ENCODE measurements around the gene HOXA10.

HOXA10 gene

DNA sequence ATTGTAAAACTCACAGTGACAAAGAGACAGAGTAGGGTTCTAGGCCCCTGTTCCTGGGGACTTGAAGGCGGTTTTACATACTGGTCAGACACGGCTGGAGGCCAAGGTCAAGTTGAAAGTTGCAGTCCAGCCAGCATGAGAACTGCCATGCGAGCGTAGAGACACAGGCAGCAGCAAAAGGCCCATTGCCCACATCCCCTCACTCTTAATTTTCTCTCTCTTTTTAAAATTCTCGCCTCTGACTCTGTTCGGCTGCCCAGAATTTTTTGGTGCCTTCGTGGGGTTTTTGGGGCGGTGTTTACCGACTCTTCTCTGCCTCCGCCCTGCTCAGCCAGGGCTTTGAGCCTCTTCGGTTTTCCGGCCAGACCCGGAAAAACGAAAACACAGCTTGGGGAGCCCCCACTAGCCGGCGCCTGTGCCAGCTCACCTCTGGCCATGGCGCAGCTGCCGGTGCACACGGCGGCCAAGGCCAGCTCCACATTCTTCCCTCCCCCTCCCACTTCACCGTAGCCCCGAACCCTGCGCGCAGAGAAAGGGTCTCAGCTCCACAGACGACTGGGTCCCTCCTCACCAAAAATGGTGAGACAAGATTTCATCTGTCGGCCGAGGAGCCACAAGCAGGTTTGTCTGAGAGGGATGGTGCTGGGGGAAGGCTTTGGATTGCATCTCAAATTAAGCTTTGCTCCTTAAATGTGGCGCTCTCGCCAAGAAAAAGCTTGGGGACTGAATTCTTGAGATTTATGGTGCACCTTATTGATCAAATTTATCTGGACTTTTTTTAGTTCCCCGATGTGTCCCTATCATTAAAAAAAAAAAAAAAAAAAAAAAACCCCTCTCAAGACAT is 28.1 kb upstream of the HOXA10 start:
- Histone ChIP-seq H3K27me3 (replicated peaks; ENCODE audit: control insufficient read depth, insufficient read depth, low read length) (peaks cover 88% of the 10 kb centered on the region), H3K4me3 (ENCODE audit: low read length) (no peak overlapping the region), H3K4me1 (ENCODE audit: control insufficient read depth, insufficient read depth, low read length) (peaks cover 6% of the 10 kb centered on the region), H3K36me3 (ENCODE audit: control insufficient read depth, insufficient read depth, low read length, severe bottlenecking) (no peaks in the 10 kb centered on the region), H3K9me3 (ENCODE audit: control insufficient read depth, low read length) (no peaks in the 10 kb centered on the region), H3K9ac (ENCODE audit: low read length) (no peak overlapping the region)
- DNase-seq (ENCODE audit: low read depth) = no peak

GRCh38 chr7:27201580-27202017 is 27.5 kb upstream of the HOXA10 start:
- DNase-seq (ENCODE audit: low read depth) = no peak
- no peaks in the 10 kb centered on the region for H3K36me3 ChIP-seq (ENCODE audit: control insufficient read depth, insufficient read depth, low read length, severe bottlenecking)
- no peaks in the 10 kb centered on the region for H3K9me3 ChIP-seq (ENCODE audit: control insufficient read depth, low read length)
- H3K9ac ChIP-seq (ENCODE audit: low read length) = no peak overlapping the region
- H3K4me1 ChIP-seq (ENCODE audit: control insufficient read depth, insufficient read depth, low read length) = peaks cover 6% of the 10 kb centered on the region
- H3K27me3 ChIP-seq (replicated peaks; ENCODE audit: control insufficient read depth, insufficient read depth, low read length) = peaks cover 86% of the 10 kb centered on the region
- H3K4me3 ChIP-seq (ENCODE audit: low read length) = no peak overlapping the region

GRCh38 chr7:27200761-27201579 is 26.9 kb upstream of the HOXA10 start:
- no peak overlapping the region for H3K9ac ChIP-seq (ENCODE audit: low read length)
- H3K4me3 ChIP-seq (ENCODE audit: low read length) = peak overlapping the region; percentile 69
- no peak for DNase-seq (ENCODE audit: low read depth)
- H3K36me3 ChIP-seq (ENCODE audit: control insufficient read depth, insufficient read depth, low read length, severe bottlenecking) = no peaks in the 10 kb centered on the region
- H3K4me1 ChIP-seq (ENCODE audit: control insufficient read depth, insufficient read depth, low read length) = peaks cover 6% of the 10 kb centered on the region
- no peaks in the 10 kb centered on the region for H3K9me3 ChIP-seq (ENCODE audit: control insufficient read depth, low read length)
- peaks cover 84% of the 10 kb centered on the region for H3K27me3 ChIP-seq (replicated peaks; ENCODE audit: control insufficient read depth, insufficient read depth, low read length)

GRCh38 chr7:27199849-27200760 is 26.0 kb upstream of the HOXA10 start, which contains the start of gene HOXA13:
TSS of gene HOXA13 (minus strand) at chr7:27200091. CDS start at chr7:27200077, 14 bp downstream.
- Histone ChIP-seq H3K9me3 (ENCODE audit: control insufficient read depth, low read length) (no peaks in the 10 kb centered on the region), H3K27me3 (replicated peaks; ENCODE audit: control insufficient read depth, insufficient read depth, low read length) (peaks cover 76% of the 10 kb centered on the region), H3K4me1 (ENCODE audit: control insufficient read depth, insufficient read depth, low read length) (no peaks in the 10 kb centered on the region), H3K4me3 (ENCODE audit: low read length) (peak within 1 kb of the TSS; percentile 71), H3K9ac (ENCODE audit: low read length) (no peak within 1 kb of the TSS), H3K36me3 (ENCODE audit: control insufficient read depth, insufficient read depth, low read length, severe bottlenecking) (no peaks in the 10 kb centered on the region)
- no peak for DNase-seq (ENCODE audit: low read depth)

GRCh38 chr7:27198871-27199801 is 25.0 kb upstream of the HOXA10 start:
- Histone ChIP-seq H3K27me3 (replicated peaks; ENCODE audit: control insufficient read depth, insufficient read depth, low read length) (peaks cover 66% of the 10 kb centered on the region), H3K36me3 (ENCODE audit: control insufficient read depth, insufficient read depth, low read length, severe bottlenecking) (no peaks in the 10 kb centered on the region), H3K4me1 (ENCODE audit: control insufficient read depth, insufficient read depth, low read length) (no peaks in the 10 kb centered on the region), H3K9me3 (ENCODE audit: control insufficient read depth, low read length) (no peaks in the 10 kb centered on the region), H3K4me3 (ENCODE audit: low read length) (peak overlapping the region; percentile 71), H3K9ac (ENCODE audit: low read length) (no peak overlapping the region)
- DNase-seq (ENCODE audit: low read depth) = no peak

- Histone ChIP-seq H3K4me3 (ENCODE audit: low read length) (peak overlapping the region; percentile 71), H3K36me3 (ENCODE audit: control insufficient read depth, insufficient read depth, low read length, severe bottlenecking) (no peaks in the 10 kb centered on the region), H3K9me3 (ENCODE audit: control insufficient read depth, low read length) (no peaks in the 10 kb centered on the region), H3K27me3 (replicated peaks; ENCODE audit: control insufficient read depth, insufficient read depth, low read length) (peaks cover 58% of the 10 kb centered on the region), H3K9ac (ENCODE audit: low read length) (no peak overlapping the region), H3K4me1 (ENCODE audit: control insufficient read depth, insufficient read depth, low read length) (no peaks in the 10 kb centered on the region)
- no peak for DNase-seq (ENCODE audit: low read depth)
Observed at GRCh38 chr7:27198138-27198841, 24.2 kb upstream of the HOXA10 start.

GRCh38 chr7:27197137-27198042 is 23.3 kb upstream of the HOXA10 start:
- H3K36me3 ChIP-seq (ENCODE audit: control insufficient read depth, insufficient read depth, low read length, severe bottlenecking) = no peaks in the 10 kb centered on the region
- H3K9me3 ChIP-seq (ENCODE audit: control insufficient read depth, low read length) = no peaks in the 10 kb centered on the region
- no peak overlapping the region for H3K9ac ChIP-seq (ENCODE audit: low read length)
- no peak for DNase-seq (ENCODE audit: low read depth)
- peaks cover 49% of the 10 kb centered on the region for H3K27me3 ChIP-seq (replicated peaks; ENCODE audit: control insufficient read depth, insufficient read depth, low read length)
- no peaks in the 10 kb centered on the region for H3K4me1 ChIP-seq (ENCODE audit: control insufficient read depth, insufficient read depth, low read length)
- H3K4me3 ChIP-seq (ENCODE audit: low read length) = no peak overlapping the region

- DNase-seq (ENCODE audit: low read depth) = peak; percentile 90
- H3K4me3 ChIP-seq (ENCODE audit: low read length) = no peak overlapping the region
- no peak overlapping the region for H3K9ac ChIP-seq (ENCODE audit: low read length)
- H3K36me3 ChIP-seq (ENCODE audit: control insufficient read depth, insufficient read depth, low read length, severe bottlenecking) = no peaks in the 10 kb centered on the region
- H3K9me3 ChIP-seq (ENCODE audit: control insufficient read depth, low read length) = no peaks in the 10 kb centered on the region
- no peaks in the 10 kb centered on the region for H3K4me1 ChIP-seq (ENCODE audit: control insufficient read depth, insufficient read depth, low read length)
- peaks cover 38% of the 10 kb centered on the region for H3K27me3 ChIP-seq (replicated peaks; ENCODE audit: control insufficient read depth, insufficient read depth, low read length)
Observed at GRCh38 chr7:27196287-27196767, 22.2 kb upstream of the HOXA10 start.

All from adipocyte (in vitro differentiated cells).